Neuronal stem cell (in vitro differentiated cells): ENCODE results near the gene TRERF1.

Experiments
- DNase-seq: peaks from one replicate; pipeline ENCODE4 v3.0.0-alpha.2; 2013; ENCODE audit warnings: low spot score
- H2AFZ ChIP-seq: one replicate; pipeline ENCODE4 v1.6.1; 2013; ENCODE audit warnings: mild to moderate bottlenecking, low read length, inconsistent platforms
- H2AK5ac ChIP-seq: 2 replicates; pipeline ENCODE4 v1.6.1; 2013; ENCODE audit warnings: low read depth, mild to moderate bottlenecking, inconsistent platforms, low read length, moderate library complexity, mixed read lengths
- H2BK120ac ChIP-seq: 2 replicates; pipeline ENCODE4 v1.6.1; 2013; ENCODE audit warnings: low read depth, mild to moderate bottlenecking, inconsistent platforms, low read length, moderate library complexity, mixed read lengths
- H2BK12ac ChIP-seq: one replicate; pipeline ENCODE4 v1.6.1; 2013; ENCODE audit warnings: low read length, inconsistent platforms
- H2BK15ac ChIP-seq: 2 replicates; pipeline ENCODE4 v1.6.1; 2013; ENCODE audit warnings: mild to moderate bottlenecking, low read length, inconsistent platforms, mixed read lengths
- H2BK5ac ChIP-seq: one replicate; pipeline ENCODE4 v1.6.1; 2013; ENCODE audit warnings: inconsistent platforms, mild to moderate bottlenecking, low read length, moderate library complexity
- H3K14ac ChIP-seq: one replicate; pipeline ENCODE4 v1.6.1; 2013; ENCODE audit warnings: low read length, inconsistent platforms
- H3K18ac ChIP-seq: 2 replicates; pipeline ENCODE4 v1.6.1; 2013; ENCODE audit warnings: low read length, inconsistent platforms
- H3K23ac ChIP-seq: 2 replicates; pipeline ENCODE4 v1.6.1; 2013; ENCODE audit warnings: low read depth, mild to moderate bottlenecking, mixed read lengths, low read length, inconsistent platforms; ENCODE audit not compliant: poor library complexity
- H3K27ac ChIP-seq: replicated peaks from 3 replicates; pipeline ENCODE4 v1.5.1; 2013; ENCODE audit warnings: low read length, inconsistent platforms
- H3K27me3 ChIP-seq, 3 experiments: 2 replicates each; pipeline ENCODE4 v1.6.1; 2013; ENCODE audit warnings: low read length in 3 of 3, mild to moderate bottlenecking in 2 of 3, inconsistent platforms in 1 of 3, low read depth in 1 of 3, mixed read lengths in 1 of 3, moderate library complexity in 1 of 3; ENCODE audit not compliant: control insufficient read depth in 3 of 3, insufficient read depth in 3 of 3
- H3K36me3 ChIP-seq, 2 donors: replicated peaks in 1 of 2; 2 replicates each; pipeline ENCODE4 v1.6.1; 2013; ENCODE audit warnings: low read length in 2 of 2; ENCODE audit not compliant: control insufficient read depth in 2 of 2, insufficient read depth in 2 of 2
- H3K4ac ChIP-seq: 2 replicates; pipeline ENCODE4 v1.6.1; 2013; ENCODE audit warnings: inconsistent platforms, mild to moderate bottlenecking, low read length, moderate library complexity
- H3K4me1 ChIP-seq, 2 donors: 1 replicate in 1 of 2; 2 replicates in 1 of 2; pipeline ENCODE4 v1.6.1; 2013; ENCODE audit warnings: low read length in 2 of 2, low read depth in 1 of 2; ENCODE audit not compliant: control insufficient read depth in 2 of 2, insufficient read depth in 1 of 2
- H3K4me2 ChIP-seq: one replicate; pipeline ENCODE4 v1.6.1; 2013; ENCODE audit warnings: mild to moderate bottlenecking, low read length, inconsistent platforms; ENCODE audit not compliant: insufficient read depth, poor library complexity, severe bottlenecking
- H3K4me3 ChIP-seq, 2 donors: 2 replicates each; pipeline ENCODE4 v1.5.1; 2013; ENCODE audit warnings: low read length in 2 of 2, mild to moderate bottlenecking in 2 of 2, inconsistent platforms in 1 of 2, moderate library complexity in 1 of 2
- H3K79me1 ChIP-seq: one replicate; pipeline ENCODE4 v1.6.1; 2013; ENCODE audit warnings: low read depth, mild to moderate bottlenecking, inconsistent platforms, low read length, moderate library complexity
- H3K9ac ChIP-seq: one replicate; pipeline ENCODE4 v1.6.1; 2013; ENCODE audit warnings: mild to moderate bottlenecking, low read depth, low read length, inconsistent platforms; ENCODE audit not compliant: poor library complexity
- H3K9me3 ChIP-seq, 2 donors: replicated peaks in 1 of 2; 2 replicates each; pipeline versions ENCODE3 to v1.6.1; 2013; ENCODE audit warnings: low read length in 2 of 2, mild to moderate bottlenecking in 2 of 2, inconsistent platforms in 1 of 2, low read depth in 1 of 2, mixed read lengths in 1 of 2, moderate library complexity in 1 of 2; ENCODE audit not compliant: control insufficient read depth in 2 of 2, insufficient read depth in 1 of 2
- H4K8ac ChIP-seq: one replicate; pipeline ENCODE4 v1.6.1; 2013; ENCODE audit warnings: low read depth, mild to moderate bottlenecking, inconsistent platforms, low read length, moderate library complexity
- H4K91ac ChIP-seq: one replicate; pipeline ENCODE4 v1.6.1; 2013; ENCODE audit warnings: low read length, low read depth, mild to moderate bottlenecking, inconsistent platforms; ENCODE audit not compliant: poor library complexity
- WGBS, 2 donors: extraction: QIAGEN DNeasy Blood & Tissue Kit; methylation state at CpG; one replicate each; pipeline ENCODE4 v1.1.7; 2013; ENCODE audit warnings: missing lambda C conversion rate in 2 of 2, mixed read lengths in 1 of 2; ENCODE audit not compliant: insufficient read length in 2 of 2, insufficient replicate concordance in 1 of 2; ENCODE audit errors: extremely low coverage in 2 of 2; 5-methylcytosine and 5-hydroxymethylcytosine counted together

Gene TRERF1

DNA sequence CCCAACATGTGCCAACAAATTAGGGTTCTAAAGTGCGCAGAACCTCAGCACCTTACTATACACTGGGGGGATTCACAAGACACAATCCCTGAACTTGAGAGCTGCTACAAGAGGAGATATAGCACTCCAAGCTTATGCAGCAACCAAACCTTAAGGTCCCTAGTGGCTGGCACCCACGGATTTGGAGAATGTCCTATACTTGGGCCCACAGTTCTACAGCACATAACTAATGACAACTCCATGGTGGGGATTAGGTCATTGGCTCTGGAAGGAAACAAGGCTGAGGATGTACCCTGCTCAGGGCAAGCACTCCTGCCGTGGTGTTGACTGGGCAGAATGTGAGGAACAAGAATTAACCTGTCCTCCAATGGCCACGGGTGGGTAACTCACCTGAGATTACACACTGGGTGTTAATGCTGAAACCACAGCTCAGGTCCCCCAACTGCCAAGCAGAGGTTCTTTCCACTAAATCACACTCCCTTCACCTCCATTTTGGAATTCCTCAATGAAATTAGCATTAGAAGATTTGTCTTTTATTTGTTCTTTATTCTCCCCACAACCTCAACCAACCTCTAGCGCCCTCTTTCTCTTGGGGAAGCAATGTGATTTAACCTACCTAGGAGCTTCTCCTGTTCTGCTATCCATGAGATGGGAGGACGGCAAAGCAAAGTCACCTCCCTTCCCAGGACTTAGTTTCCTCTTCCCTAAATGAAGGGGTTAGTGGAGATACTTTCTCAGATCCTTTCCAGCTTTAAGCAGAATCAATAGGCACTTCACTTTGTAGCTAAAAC is 32.0 kb downstream of the TRERF1 start:
- DNase-seq = no peak
- no peak overlapping the region for H3K4ac ChIP-seq
- H3K9me3 ChIP-seq = peaks cover 0 to 2% of the 10 kb centered on the region in 2 donors
- no peak overlapping the region for H2BK12ac ChIP-seq
- no peak overlapping the region for H2AK5ac ChIP-seq
- no peak overlapping the region for H3K18ac ChIP-seq
- H3K4me1 ChIP-seq = peaks cover 0 to 11% of the 10 kb centered on the region in 2 donors
- no CpG with 5 or more reads among the region's 6 CpGs for WGBS, 2 donors
- no peaks in the 10 kb centered on the region for H3K27me3 ChIP-seq
- no peak overlapping the region for H3K14ac ChIP-seq
- no peak overlapping the region for H4K8ac ChIP-seq
- no peak overlapping the region for H2AFZ ChIP-seq
- H3K9ac ChIP-seq = no peak overlapping the region
- H2BK5ac ChIP-seq = no peak overlapping the region
- H2BK15ac ChIP-seq = no peak overlapping the region
- H3K23ac ChIP-seq = no peak overlapping the region
- H3K4me3 ChIP-seq = no peak overlapping the region
- H3K36me3 ChIP-seq = no peaks in the 10 kb centered on the region
- no peak overlapping the region for H2BK120ac ChIP-seq
- H3K4me2 ChIP-seq = no peak overlapping the region
- no peak overlapping the region for H3K27ac ChIP-seq
- no peak overlapping the region for H4K91ac ChIP-seq
- peaks cover 6% of the 10 kb centered on the region for H3K79me1 ChIP-seq

DNA sequence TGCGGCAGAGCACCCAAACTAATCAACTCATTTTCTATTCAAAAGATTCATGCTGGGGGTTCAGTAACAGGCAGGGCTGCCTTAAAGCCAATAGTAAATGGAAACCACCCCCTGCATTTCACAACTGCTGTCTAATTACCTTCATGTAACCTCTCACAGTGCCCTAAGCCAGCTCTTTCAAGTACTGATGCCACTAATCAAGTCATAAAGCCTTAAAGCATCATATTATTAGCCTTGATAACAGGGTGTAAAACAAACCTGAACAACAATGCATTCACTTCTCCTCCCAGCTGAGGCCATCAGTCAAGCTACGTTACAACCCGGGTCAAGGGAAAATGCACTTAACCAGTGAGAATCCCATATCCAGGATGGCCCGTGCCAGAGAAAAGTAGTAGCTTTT is 33.0 kb downstream of the TRERF1 start:
- no peak overlapping the region for H2AK5ac ChIP-seq
- H3K79me1 ChIP-seq = peaks cover 6% of the 10 kb centered on the region
- no peak overlapping the region for H3K4me2 ChIP-seq
- H4K8ac ChIP-seq = no peak overlapping the region
- H2BK120ac ChIP-seq = no peak overlapping the region
- no peak overlapping the region for H3K9ac ChIP-seq
- H3K23ac ChIP-seq = no peak overlapping the region
- no CpG with 5 or more reads among the region's 4 CpGs for WGBS, 2 donors
- DNase-seq = no peak
- H3K14ac ChIP-seq = no peak overlapping the region
- H2BK15ac ChIP-seq = no peak overlapping the region
- no peaks in the 10 kb centered on the region for H3K36me3 ChIP-seq
- no peak overlapping the region for H4K91ac ChIP-seq
- peaks cover 0 to 11% of the 10 kb centered on the region in 2 donors for H3K4me1 ChIP-seq
- H3K27me3 ChIP-seq = no peaks in the 10 kb centered on the region
- H3K4me3 ChIP-seq = no peak overlapping the region
- no peak overlapping the region for H3K18ac ChIP-seq
- H3K4ac ChIP-seq = no peak overlapping the region
- no peak overlapping the region for H2BK5ac ChIP-seq
- H2BK12ac ChIP-seq = no peak overlapping the region
- H3K9me3 ChIP-seq = peaks cover 0 to 2% of the 10 kb centered on the region in 2 donors
- H2AFZ ChIP-seq = no peak overlapping the region
- H3K27ac ChIP-seq = no peak overlapping the region

GRCh38 chr6:42417641-42418112 is 34.0 kb downstream of the TRERF1 start:
- no peak for DNase-seq

DNA sequence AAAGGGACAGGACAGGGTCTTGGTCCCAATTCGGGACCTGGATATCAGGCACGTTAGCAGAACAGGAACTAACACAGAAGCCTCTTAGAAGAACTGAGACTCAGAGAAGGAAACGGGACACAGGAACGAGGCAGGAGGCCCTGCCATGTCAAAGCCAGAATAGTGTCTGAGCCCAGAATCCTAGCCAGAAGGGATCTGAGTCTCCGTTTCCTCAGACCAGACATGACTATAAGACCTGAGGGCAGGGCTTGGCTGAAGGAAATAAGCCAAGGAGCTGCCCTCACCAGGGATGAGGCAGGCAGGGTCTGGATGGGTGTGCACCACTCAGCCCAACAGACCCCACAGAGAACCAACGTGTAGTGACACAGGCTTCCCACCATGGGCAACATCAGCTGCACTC is 40.3 kb downstream of the TRERF1 start:
- no CpG with 5 or more reads among the region's 6 CpGs for WGBS, 2 donors
- DNase-seq = no peak
- H3K9me3 ChIP-seq = peaks cover 0 to 2% of the 10 kb centered on the region in 2 donors
- H3K36me3 ChIP-seq = no peaks in the 10 kb centered on the region
- no peak overlapping the region for H2BK15ac ChIP-seq
- no peak overlapping the region for H2AFZ ChIP-seq
- H3K4ac ChIP-seq = no peak overlapping the region
- no peaks in the 10 kb centered on the region for H3K27me3 ChIP-seq
- H3K4me2 ChIP-seq = no peak overlapping the region
- H4K91ac ChIP-seq = no peak overlapping the region
- H3K79me1 ChIP-seq = no peaks in the 10 kb centered on the region
- H3K4me3 ChIP-seq = no peak overlapping the region
- no peak overlapping the region for H3K27ac ChIP-seq
- no peak overlapping the region for H3K9ac ChIP-seq
- H3K18ac ChIP-seq = no peak overlapping the region
- H4K8ac ChIP-seq = no peak overlapping the region
- H2AK5ac ChIP-seq = no peak overlapping the region
- no peak overlapping the region for H2BK12ac ChIP-seq
- no peak overlapping the region for H3K14ac ChIP-seq
- H2BK5ac ChIP-seq = no peak overlapping the region
- peaks cover 3 to 11% of the 10 kb centered on the region in 2 donors for H3K4me1 ChIP-seq
- H2BK120ac ChIP-seq = no peak overlapping the region
- no peak overlapping the region for H3K23ac ChIP-seq

More at GRCh38 chr6:42417641-42418112, 34.0 kb downstream of the TRERF1 start:
- no peak overlapping the region for H4K91ac ChIP-seq
- H3K4me2 ChIP-seq = no peak overlapping the region
- H2BK15ac ChIP-seq = no peak overlapping the region
- H3K79me1 ChIP-seq = peaks cover 6% of the 10 kb centered on the region
- no peak overlapping the region for H2BK12ac ChIP-seq
- no peak overlapping the region for H3K4me3 ChIP-seq
- H3K9ac ChIP-seq = no peak overlapping the region
- H2AFZ ChIP-seq = no peak overlapping the region
- H3K36me3 ChIP-seq = no peaks in the 10 kb centered on the region
- WGBS, 2 donors = no CpG with 5 or more reads among the region's 5 CpGs
- no peak overlapping the region for H2BK120ac ChIP-seq
- no peaks in the 10 kb centered on the region for H3K27me3 ChIP-seq
- H2BK5ac ChIP-seq = no peak overlapping the region
- no peak overlapping the region for H3K4ac ChIP-seq
- H3K14ac ChIP-seq = no peak overlapping the region
- H3K27ac ChIP-seq = no peak overlapping the region
- H3K23ac ChIP-seq = no peak overlapping the region
- peaks cover 0 to 2% of the 10 kb centered on the region in 2 donors for H3K9me3 ChIP-seq
- H4K8ac ChIP-seq = no peak overlapping the region
- H3K18ac ChIP-seq = no peak overlapping the region
- no peak overlapping the region for H2AK5ac ChIP-seq
- peaks cover 0 to 11% of the 10 kb centered on the region in 2 donors for H3K4me1 ChIP-seq
